NCI-H2196 (cell line): ENCODE results near the gene LSP1.

Source experiments
- DNase-seq: peaks from one replicate; lab custom pipeline; 2025; ENCODE audit not compliant: unreplicated experiment; lab: John Stamatoyannopoulos, UW

The LSP1 gene

GRCh38 chr11:1836011-1836945 lies 16.6 kb upstream of the LSP1 start:
- no peak for DNase-seq

DNA sequence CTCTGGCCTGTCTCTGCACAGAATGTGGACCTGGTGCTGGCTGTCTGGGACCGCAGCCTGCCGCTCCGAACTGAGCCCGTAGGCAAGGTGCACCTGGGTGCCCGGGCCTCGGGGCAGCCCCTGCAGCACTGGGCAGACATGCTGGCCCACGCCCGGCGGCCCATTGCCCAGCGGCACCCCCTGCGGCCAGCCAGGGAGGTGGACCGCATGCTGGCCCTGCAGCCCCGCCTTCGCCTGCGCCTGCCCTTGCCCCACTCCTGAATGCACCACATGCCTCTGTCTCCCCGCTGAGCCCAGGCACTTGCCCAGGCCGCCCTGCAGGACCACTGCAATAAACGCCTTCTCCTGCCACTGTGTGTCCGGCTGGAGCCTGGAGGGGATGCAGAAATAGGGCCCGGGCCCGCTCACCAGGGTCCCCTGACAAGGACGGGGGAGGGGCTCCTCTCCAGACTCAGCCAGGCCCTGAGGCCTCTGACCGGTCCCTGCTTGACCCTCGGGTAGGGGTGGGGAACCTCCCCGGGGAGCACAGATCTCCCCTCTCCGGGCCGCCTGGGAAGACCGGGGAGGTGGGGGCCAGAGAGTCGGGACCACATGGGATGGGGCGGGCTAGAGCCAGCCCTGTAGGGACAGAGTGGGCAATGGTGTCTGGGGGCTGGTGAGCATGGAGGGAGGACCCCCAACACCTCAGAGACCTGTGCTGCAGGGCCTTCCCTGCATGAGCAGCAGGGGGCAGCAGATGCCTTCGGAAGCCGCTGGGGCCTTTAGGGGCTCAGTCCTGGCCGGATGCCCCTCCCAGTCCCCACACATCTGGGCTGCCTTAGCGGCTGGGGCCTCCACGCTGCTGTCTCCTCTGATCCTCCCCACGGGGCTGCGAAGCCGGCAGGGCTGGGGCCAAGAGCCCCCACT lies 15.5 kb upstream of the LSP1 start:
- peak; percentile 33 for DNase-seq

DNA sequence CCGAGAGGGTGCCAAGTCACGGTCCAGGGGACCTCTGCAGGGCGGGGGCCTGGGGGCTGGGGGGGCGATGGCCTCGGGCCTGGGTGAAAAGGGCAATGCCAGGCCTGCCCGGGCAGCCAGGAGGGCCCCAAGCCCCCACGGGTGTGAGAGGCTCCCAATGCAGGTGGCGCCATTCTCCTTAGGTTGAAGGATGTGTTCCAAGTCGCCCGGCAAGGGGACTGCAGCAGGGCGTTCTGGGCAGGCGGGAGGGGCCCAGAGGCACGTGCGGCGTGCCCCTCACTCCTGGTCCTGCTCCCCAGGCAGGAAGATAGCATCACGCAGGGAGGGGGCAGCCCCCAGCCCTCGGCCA lies 14.8 kb upstream of the LSP1 start:
- DNase-seq, result no peak

DNA sequence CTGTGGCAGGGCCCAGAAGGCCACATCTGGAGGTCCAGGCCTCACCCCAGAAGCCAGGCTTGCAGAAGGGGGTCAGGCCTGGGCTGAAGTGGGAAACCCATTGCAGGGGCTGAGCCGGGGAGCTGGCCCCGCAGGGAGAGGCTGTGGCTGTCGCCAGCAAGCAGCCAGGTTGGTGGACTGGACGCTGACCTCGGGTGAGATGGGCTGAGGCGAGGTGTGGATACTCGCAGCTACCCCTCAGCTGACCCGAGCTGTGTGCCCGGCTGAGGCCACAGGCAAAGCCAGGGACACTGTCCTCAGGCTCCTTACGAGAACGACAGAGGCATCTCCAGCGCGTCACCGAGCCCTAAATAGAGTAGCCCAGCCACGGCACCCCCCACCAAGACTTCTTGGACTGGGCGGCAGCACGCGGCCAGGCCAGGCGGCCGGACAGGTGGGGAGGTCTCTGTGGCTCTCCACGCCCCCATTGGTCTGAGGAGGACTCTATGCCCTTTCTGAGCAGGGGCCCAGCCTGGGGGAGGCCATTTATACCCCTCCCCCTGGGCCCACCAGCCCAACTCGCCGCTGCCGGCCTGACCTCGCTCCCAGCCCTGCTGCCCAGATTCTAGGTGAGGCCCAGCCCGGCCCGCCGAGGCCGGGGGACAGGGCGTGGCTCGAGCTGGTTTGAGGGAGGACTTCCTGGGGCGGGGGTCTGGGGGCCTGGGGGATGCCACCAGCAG lies 14.3 kb upstream of the LSP1 start, which contains the start of gene TNNI2:
Gene TNNI2 (plus strand): TSS at position 556 of the 719 bp plus-strand sequence. CDS start 716 bp downstream, outside the sequence.
- no peak for DNase-seq

DNA sequence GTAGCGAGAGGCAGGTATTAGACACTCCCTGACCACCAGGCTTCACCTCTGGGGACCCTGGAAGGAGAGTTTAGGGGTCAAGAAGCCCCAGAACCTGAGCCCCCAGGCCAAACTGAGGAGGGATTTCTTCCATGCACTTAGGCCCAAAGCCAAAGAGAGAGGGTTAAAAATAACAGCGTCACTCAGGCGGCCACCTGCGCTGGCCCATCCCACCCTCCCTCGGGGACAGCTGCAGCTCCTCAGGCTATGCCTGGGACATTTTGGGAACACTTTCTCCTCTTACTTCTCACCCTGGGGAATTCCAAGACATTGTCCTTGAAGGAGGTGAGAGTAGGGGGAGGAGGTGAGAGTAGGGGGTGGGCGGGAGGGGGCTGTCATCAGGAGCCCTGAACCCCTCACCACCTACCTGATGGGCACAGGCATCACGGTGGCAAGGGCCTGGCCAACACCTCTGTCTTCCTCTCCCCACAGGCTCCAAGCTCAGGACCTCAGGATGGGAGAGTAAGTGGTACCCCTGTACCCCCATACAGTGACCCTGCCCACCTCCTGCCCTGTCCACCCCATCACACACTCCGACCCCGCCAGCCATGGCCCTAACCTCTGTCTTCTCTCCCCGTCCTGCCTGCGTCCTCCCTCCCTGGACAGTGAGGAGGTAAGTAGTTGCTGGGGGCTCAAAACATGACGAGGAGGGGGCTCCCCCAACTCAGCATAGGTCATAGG lies 13.5 kb upstream of the LSP1 start:
- DNase-seq, result no peak

- no peak for DNase-seq
Observed at GRCh38 chr11:1839924-1840779, 12.7 kb upstream of the LSP1 start.

DNA sequence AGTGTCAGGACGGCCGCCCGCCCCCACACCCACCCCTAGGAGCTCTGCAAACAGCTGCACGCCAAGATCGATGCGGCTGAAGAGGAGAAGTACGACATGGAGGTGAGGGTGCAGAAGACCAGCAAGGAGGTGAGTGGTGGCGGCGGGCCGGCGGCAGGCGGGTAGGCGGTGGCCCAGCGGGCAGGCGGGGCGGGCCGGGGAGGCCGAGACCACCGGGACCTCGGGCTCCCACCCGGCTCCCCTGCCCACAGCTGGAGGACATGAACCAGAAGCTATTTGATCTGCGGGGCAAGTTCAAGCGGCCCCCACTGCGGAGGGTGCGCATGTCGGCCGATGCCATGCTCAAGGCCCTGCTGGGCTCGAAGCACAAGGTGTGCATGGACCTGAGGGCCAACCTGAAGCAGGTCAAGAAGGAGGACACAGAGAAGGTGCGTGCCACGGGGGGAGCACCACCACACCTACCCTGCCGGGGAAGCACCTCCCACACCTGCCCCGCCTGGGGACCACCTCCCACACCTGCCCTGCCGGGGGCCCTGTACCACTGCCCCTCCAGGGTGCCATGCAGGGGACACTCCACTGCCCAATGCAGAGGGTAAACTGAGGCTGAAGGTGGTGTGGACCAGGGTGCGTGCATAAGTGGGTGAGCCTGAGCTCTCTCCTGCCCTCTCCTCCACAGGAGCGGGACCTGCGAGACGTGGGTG lies 12.0 kb upstream of the LSP1 start:
- DNase-seq, result no peak

DNA sequence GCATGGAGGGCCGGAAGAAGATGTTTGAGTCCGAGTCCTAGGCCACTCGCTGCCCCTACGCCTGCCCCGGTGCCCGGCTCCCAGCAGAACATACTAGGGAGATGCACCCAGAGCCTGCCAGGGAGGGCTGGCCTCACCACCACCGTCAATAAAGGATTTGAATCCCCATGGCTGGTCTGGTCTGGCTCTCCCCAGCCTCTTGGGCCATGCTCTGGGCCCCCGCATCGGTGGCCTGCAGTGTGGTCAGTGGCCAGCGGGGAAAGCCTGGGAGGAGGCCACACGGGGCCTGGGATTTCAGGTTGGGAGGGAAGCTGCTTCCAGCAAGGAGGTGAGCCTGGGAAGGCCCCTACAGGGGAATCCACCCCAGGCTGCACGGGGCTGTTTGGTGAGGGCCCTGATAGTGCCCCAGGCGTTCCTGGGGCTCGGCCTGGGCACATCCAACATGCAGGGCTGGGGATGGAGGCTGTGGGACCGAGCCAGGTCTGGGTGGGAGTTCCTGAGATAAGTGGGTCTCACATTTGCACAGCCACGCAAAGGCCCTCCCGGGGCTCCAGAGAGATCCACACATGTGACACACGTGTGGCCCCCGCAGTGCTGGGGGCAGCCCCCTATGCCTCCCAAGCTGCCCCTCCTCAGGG lies 11.3 kb upstream of the LSP1 start:
- no peak for DNase-seq

- no peak for DNase-seq
Observed at GRCh38 chr11:1842149-1843097, 10.5 kb upstream of the LSP1 start.

GRCh38 chr11:1843098-1843473 lies 9.8 kb upstream of the LSP1 start:
- DNase-seq, result no peak

GRCh38 chr11:1843796-1844195 lies 9.1 kb upstream of the LSP1 start:
- no peak for DNase-seq

- DNase-seq, result no peak
Observed at GRCh38 chr11:1844221-1845094, 8.4 kb upstream of the LSP1 start.

GRCh38 chr11:1845095-1845429 lies 7.8 kb upstream of the LSP1 start:
- no peak for DNase-seq

DNA sequence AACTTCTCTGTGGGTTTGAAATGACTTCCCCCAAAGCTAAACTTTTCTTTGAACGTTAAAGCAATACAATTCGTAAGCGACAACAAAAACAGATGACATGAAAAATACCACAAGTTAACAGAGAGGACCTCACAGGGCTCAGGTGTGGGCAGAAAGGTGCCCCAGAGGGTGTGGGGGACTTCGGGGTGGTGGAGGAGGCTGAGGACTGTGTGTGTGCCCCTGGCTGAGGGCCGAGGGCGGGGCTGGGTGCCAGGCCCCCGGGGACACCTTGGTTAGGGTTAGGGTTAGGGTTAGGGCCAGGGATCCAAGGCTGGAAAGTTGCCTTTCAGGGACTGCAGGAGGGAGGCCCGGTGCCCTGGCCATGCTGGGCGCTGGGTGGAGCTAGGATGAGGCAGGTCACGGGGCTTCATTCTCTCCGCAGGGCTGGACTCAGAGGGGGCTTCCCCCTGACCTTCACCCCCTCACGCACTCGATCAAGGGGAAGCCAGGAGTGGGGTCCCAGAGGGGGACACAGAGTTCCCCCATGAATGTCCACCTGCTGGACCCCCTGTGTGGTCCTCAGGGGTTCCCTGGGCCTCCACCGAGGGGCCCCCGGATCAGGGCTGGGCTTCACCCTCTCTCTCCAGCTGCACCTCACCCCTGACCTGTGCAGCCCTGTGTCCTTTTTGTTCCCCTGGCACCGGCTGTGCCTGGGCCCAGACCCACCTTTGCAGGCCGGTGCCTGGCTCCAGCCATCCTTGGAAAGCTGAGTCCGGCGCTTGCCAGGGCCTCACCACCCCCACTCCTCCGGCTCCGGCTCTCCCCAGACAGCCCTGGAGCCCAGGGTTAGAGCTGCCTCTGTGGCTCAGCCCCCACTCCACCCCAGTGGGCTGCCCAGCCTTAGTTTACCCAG lies 7.1 kb upstream of the LSP1 start:
- DNase-seq, result no peak

DNA sequence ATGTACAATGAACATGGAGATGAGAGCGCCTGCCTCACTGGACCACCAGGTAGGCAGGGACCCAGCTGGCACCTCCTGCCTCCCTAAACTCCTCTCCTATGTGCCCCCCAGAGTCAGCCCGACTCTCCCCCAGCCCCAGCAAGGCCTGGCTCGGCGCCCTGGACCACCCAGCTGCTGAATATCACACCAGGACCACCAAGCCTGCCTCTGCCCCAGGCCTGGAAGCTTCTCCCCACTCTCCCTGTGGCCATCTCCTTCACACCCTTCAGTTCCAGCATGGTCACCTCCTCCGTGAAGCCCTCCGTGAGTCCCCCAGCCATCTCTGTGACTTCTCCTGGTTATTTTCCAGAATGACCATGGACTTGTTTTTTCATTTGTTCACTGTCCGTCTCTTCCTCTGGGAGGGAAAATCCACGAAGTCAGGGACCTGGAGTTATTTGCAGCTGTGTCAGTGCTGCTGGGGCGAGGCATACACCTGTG lies 6.4 kb upstream of the LSP1 start:
- DNase-seq, result no peak
